Natural killer cell treated with Interleukin-12 subunit alpha and Interleukin-12 subunit beta and Interleukin-15 and Interleukin-18, amount 100 ng/mL, for 72 hours (primary cell): Measurements from ENCODE around the gene SUN2. TPM values are rescaled to one million over a fixed set of nuclear protein-coding genes. Genes with fewer than 3 reads are reported as not detected.

Experiments
- ATAC-seq, 2 donors: fragments of 150-1000 bp; cut with Tn5 transposase in 1 of 2; sonication (Bioruptor Pico), chemical (Tn5 transposase) in 1 of 2; 2 replicates each; pipeline ENCODE4 v1.10.0; 2021
- DNase-seq: peaks from one replicate; pipeline ENCODE4 v3.0.0; 2022; ENCODE audit warnings: low spot score
- H3K27ac Mint-ChIP-seq, 2 donors: 1 replicate in 1 of 2; 2 replicates in 1 of 2; pipeline ENCODE4 v1.8.0; 2022; ENCODE audit warnings: mixed read lengths in 2 of 2, mild to moderate bottlenecking in 1 of 2, moderate library complexity in 1 of 2
- H3K27me3 Mint-ChIP-seq, 2 donors: 1 replicate in 1 of 2; 2 replicates in 1 of 2; pipeline ENCODE4 v1.8.0; 2022; ENCODE audit warnings: mixed read lengths in 2 of 2
- H3K36me3 Mint-ChIP-seq: one replicate; pipeline ENCODE4 v1.8.0; 2022; ENCODE audit warnings: mixed read lengths
- H3K4me1 Mint-ChIP-seq, 2 donors: 1 replicate in 1 of 2; 2 replicates in 1 of 2; pipeline ENCODE4 v1.8.0; 2022; ENCODE audit warnings: low read depth in 2 of 2, mixed read lengths in 2 of 2, mild to moderate bottlenecking in 1 of 2
- H3K4me3 Mint-ChIP-seq: one replicate; pipeline ENCODE4 v1.8.0; 2022; ENCODE audit warnings: mixed read lengths
- H3K9me3 Mint-ChIP-seq: 2 replicates; pipeline ENCODE4 v1.8.0; 2022; ENCODE audit warnings: mixed read lengths
- total RNA-seq, 2 donors: library from RNA; stranded (reverse); gene quantifications; one replicate each; pipeline ENCODE4 v1.2.3, GENCODE V29; 2022

The SUN2 gene
- total RNA-seq, 2 donors from 2014 or later, result 203 to 215 TPM

DNA sequence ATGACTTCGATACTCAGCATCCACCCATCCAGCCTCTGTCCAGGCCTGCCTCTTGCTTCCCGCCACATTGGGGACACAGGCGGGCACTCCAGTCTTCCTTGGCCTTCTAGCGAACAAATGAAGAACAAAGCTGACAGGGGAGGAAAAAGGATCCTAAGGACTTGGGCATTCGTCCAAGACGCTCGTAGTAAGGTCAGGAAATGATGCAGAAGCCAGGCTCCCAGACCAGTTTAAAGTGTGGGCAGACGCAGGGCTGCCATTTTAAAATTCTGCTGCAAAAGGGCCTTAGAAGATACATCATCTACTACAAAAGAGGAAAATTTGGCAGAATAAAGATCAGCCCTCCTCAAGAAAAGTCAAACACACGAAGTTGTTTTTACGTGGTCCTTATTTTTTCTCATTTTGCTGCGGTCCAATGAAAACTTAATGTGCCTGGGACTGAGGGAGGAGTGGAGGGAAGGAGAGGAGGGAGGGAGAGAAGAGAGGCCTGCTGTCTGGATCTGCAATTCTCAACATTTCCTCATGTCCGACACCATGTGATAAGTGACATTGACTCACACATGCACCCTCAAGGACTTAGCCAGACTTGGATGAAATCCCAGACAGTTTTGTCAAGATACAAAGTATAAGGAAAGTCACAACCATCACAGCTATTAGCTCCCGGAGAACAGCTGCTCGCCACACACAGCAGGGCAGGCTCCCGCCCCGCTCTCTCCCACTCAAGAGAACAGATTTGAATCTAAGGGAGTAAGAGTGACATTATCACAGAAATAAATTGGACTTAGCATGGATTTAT is 32.4 kb upstream of the SUN2 start:
- no peaks in the 10 kb centered on the region for H3K9me3 Mint-ChIP-seq
- no peak overlapping the region for H3K27ac Mint-ChIP-seq
- no peak for DNase-seq
- no peak overlapping the region for H3K4me3 Mint-ChIP-seq
- ATAC-seq, result no peak
- peaks cover 4% of the 10 kb centered on the region in 2 donors for H3K4me1 Mint-ChIP-seq
- no peaks in the 10 kb centered on the region for H3K36me3 Mint-ChIP-seq
- no peaks in the 10 kb centered on the region for H3K27me3 Mint-ChIP-seq

DNA sequence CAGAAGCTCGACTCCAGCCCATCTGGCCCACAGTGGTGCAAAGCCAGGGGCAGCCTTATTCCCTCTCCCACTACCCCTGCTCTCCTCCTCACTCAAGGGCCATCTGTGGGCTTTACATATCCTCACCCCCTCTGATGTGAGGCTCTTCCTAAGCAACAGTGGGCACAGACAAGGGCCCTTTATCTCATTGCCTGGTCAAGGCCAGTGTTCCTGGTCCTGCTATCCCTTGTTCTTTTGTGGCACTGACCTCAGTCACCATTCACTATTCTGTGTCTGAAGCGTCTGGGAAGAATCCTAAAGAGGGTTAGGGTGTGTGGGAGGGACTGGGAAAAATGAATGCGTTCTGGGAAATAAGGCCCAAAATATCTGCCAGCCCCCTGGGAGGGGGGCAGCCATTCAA is 30.8 kb upstream of the SUN2 start:
- Mint-ChIP-seq H3K9me3 (no peaks in the 10 kb centered on the region), H3K27ac (no peak overlapping the region), H3K36me3 (no peaks in the 10 kb centered on the region), H3K4me1 (peaks cover 0 to 6% of the 10 kb centered on the region in 2 donors), H3K4me3 (no peak overlapping the region), H3K27me3 (no peaks in the 10 kb centered on the region)
- no peak for ATAC-seq
- DNase-seq, result no peak

DNA sequence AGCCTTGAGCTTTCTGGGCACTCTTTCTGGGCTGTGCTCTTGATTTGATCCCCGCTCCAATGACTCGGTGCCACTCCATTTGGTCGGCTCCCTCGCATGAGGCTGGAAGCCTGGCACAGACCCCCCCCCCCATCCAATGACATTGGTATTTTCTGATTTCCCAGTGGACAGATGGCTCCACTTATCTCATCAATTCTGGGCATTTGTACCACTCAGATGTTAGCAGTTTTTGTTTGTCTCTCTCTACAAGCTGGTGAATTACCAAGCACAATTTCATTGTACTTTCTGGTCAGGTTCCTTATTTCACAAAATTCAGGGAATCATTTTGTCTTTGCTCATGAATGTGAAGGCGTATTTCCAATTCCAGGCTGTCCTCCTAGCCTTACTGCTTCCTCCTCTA is 29.1 kb upstream of the SUN2 start:
- no peak for ATAC-seq
- no peak overlapping the region for H3K4me3 Mint-ChIP-seq
- H3K9me3 Mint-ChIP-seq, result no peaks in the 10 kb centered on the region
- no peaks in the 10 kb centered on the region for H3K27me3 Mint-ChIP-seq
- no peak overlapping the region for H3K27ac Mint-ChIP-seq
- no peaks in the 10 kb centered on the region for H3K36me3 Mint-ChIP-seq
- DNase-seq, result no peak
- H3K4me1 Mint-ChIP-seq, result peaks cover 0 to 6% of the 10 kb centered on the region in 2 donors

DNA sequence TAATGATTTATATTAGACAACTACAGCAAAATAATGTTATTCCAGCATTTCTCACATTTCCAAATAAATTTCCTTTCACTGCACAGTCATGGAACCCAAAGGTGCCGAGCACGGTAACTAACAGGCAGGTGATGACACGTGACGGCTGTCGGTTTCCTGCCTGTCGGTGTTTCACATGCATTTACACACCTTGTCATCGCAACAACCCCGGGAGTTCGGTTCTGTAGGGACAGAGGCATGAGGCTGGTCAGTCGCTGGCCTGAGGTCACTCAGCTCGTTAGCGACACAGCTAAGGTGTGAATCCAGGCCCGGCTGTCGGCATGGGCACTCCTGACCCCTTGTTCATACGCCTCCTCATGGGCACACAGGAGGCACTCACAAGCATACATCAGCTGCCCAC is 28.2 kb upstream of the SUN2 start:
- H3K36me3 Mint-ChIP-seq, result no peaks in the 10 kb centered on the region
- no peak for DNase-seq
- H3K4me3 Mint-ChIP-seq, result no peak overlapping the region
- no peaks in the 10 kb centered on the region for H3K27me3 Mint-ChIP-seq
- H3K9me3 Mint-ChIP-seq, result no peaks in the 10 kb centered on the region
- H3K27ac Mint-ChIP-seq, result no peak overlapping the region
- no peak for ATAC-seq
- H3K4me1 Mint-ChIP-seq, result peaks cover 0 to 6% of the 10 kb centered on the region in 2 donors

DNA sequence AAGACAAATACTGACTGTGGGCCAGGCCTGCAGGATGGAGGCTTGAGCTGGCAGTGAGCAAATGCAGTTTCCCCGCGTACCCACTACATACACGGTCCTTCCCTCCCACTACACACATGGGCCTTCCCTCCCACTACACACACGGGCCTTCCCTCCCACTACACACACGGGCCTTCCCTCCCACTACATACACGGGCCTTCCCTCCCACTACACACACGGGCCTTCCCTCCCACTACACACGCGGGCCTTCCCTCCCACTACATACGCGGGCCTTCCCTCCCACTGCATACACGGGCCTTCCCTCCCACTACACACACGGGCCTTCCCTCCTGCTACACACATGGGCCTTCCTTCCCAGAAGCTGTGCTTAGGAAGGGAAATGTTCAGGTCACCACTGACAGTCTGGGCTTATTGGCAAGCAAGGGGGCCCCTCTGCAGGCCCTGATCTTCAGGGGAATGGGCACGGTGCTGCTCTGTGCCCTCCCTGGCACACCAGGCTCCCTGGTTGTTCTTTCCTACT is 27.4 kb upstream of the SUN2 start:
- Mint-ChIP-seq H3K36me3 (no peaks in the 10 kb centered on the region), H3K4me1 (peaks cover 0 to 6% of the 10 kb centered on the region in 2 donors), H3K4me3 (no peak overlapping the region), H3K27ac (no peak overlapping the region), H3K9me3 (no peaks in the 10 kb centered on the region), H3K27me3 (no peaks in the 10 kb centered on the region)
- DNase-seq, result no peak
- no peak for ATAC-seq

DNA sequence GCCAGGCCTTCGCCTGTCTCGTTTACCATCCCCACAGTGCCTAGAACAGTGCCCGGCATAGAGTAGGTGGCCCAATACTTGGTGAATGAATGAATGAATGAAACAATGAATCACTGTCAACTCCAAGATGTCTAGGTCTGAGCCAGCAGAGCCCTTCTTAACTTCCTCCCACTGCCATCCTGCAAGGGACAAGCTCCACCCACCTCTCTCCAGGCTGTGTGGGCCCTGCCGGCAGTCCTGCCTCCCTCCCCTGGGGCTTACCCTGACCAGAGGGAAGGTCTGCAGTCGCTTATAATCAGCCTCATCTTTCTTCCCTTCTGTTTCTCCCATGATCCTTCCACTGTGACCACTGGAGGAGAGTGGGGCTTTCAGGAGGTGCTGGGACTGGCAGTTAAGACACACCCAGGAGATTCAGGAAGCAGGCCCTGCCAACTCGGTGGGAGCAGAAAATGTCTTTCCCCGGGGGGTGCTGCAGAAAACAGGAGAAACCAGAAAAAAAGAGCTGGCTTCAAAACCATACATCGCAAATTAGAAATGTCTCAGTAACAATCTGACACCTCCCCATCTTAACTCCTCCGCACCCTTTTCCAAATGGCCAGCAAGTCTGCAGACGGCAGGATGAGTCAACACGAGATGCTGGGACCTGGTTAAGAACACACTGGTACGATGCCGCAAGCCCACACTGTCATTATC is 26.8 kb upstream of the SUN2 start:
- no peaks in the 10 kb centered on the region for H3K9me3 Mint-ChIP-seq
- H3K27ac Mint-ChIP-seq, result no peak overlapping the region
- ATAC-seq (no peak), DNase-seq (no peak)
- peaks cover 0 to 6% of the 10 kb centered on the region in 2 donors for H3K4me1 Mint-ChIP-seq
- no peak overlapping the region for H3K4me3 Mint-ChIP-seq
- H3K27me3 Mint-ChIP-seq, result no peaks in the 10 kb centered on the region
- no peaks in the 10 kb centered on the region for H3K36me3 Mint-ChIP-seq

DNA sequence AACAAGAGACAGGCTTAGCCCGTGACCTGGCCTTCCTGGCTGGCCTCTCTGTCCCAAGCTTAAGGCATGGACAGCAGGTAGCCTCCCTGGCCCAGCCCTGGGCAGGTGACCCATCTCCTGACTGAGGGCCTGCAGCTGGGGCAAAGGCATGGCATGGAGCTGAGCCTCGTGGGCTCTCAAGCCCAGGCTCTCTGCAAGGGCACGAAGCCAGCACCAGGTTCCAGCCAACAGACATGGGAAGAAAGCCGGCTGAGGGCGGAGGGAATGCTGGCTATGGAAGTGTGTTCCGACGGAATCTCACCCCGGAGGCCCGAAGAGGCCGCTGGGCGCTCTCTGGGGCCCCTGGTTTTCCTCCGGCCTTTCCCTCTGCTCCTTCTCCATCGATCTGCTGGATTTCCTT is 25.2 kb upstream of the SUN2 start:
- no peaks in the 10 kb centered on the region for H3K36me3 Mint-ChIP-seq
- no peaks in the 10 kb centered on the region for H3K27me3 Mint-ChIP-seq
- no peak overlapping the region for H3K27ac Mint-ChIP-seq
- DNase-seq (no peak), ATAC-seq (no peak)
- H3K4me3 Mint-ChIP-seq, result no peak overlapping the region
- no peaks in the 10 kb centered on the region for H3K9me3 Mint-ChIP-seq
- H3K4me1 Mint-ChIP-seq, result peaks cover 0 to 9% of the 10 kb centered on the region in 2 donors

DNA sequence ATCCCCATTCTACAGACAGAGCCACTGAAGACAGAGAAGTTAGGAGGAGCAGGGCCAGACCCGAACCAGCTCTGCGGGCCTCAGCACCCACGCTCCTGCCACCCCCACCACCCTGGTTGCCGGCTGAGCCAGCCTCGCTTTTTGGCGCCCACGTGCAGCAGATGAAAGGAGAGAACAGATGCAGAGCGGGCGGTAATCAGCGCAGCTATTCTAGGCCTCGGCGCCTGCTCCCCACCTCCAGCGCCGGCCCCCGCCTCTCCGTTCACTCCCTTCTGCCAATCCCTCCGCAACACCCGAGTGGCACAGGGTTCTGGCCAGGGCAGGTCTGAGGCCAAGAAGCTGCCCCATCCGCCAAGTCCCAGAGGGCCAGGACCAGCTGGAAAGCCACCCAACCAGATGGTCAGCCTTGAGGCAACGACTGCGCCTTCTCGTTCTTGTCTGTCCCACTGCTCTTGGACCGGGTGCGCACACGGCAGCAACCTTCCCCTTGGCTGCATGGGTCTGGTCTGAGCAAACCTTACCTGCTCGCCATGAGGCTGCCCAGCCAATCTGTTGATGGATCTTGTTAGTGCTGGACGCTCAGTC is 21.4 kb upstream of the SUN2 start:
- ATAC-seq (no peak), DNase-seq (no peak)
- Mint-ChIP-seq H3K27me3 (no peaks in the 10 kb centered on the region), H3K4me1 (peaks cover 0 to 8% of the 10 kb centered on the region in 2 donors), H3K36me3 (no peaks in the 10 kb centered on the region), H3K27ac (no peak overlapping the region), H3K9me3 (no peaks in the 10 kb centered on the region), H3K4me3 (no peak overlapping the region)

DNA sequence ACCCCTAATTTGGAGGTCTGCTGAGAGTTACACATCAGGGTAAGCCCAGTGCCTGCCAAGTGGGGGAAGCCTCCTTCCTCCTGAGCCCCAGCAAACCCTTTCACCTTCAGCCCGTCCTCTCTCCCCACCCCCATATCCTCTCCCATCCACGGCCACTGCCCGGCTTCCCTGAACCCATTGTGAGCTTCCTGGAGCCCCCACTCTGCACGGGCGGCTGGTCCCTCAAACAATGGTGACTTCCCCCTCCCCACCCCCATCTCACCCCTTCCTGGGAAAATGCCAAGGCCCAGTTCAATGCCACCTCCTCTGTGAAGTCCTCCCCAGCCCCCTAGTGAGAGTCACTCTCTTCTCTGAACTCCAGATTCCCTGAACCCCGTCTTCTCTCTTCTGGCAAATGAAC is 20.3 kb upstream of the SUN2 start:
- H3K4me1 Mint-ChIP-seq, result peaks cover 0 to 7% of the 10 kb centered on the region in 2 donors
- no peaks in the 10 kb centered on the region for H3K27me3 Mint-ChIP-seq
- DNase-seq, result no peak
- no peaks in the 10 kb centered on the region for H3K36me3 Mint-ChIP-seq
- H3K9me3 Mint-ChIP-seq, result no peaks in the 10 kb centered on the region
- ATAC-seq, result no peak
- no peak overlapping the region for H3K4me3 Mint-ChIP-seq
- H3K27ac Mint-ChIP-seq, result no peak overlapping the region

DNA sequence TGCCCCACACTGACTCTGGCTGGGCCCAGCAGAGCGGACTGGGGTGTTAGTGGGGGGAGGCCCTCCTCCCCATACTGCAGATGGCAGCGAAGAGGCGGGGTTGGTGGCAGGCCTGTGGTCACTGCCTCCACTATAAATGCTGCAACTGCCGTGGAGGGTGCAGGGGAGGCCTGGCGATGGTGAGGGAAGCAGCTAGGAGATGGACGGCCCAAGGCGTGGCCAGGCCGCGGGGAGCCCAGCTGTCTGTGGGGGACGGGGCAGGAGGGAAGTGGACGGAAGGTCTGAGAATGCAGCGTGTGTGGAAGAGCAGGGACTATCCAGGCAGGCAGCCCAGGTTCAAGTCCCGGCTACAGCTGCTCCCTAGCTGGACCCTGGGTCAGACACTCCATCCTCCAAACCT is 19.9 kb upstream of the SUN2 start:
- peak overlapping the region in 1 of 2 donors; percentile 75 for H3K27ac Mint-ChIP-seq
- no peak overlapping the region for H3K4me3 Mint-ChIP-seq
- no peaks in the 10 kb centered on the region for H3K36me3 Mint-ChIP-seq
- ATAC-seq (no peak), DNase-seq (no peak)
- peaks cover 0 to 7% of the 10 kb centered on the region in 2 donors for H3K4me1 Mint-ChIP-seq
- H3K27me3 Mint-ChIP-seq, result no peaks in the 10 kb centered on the region
- no peaks in the 10 kb centered on the region for H3K9me3 Mint-ChIP-seq

DNA sequence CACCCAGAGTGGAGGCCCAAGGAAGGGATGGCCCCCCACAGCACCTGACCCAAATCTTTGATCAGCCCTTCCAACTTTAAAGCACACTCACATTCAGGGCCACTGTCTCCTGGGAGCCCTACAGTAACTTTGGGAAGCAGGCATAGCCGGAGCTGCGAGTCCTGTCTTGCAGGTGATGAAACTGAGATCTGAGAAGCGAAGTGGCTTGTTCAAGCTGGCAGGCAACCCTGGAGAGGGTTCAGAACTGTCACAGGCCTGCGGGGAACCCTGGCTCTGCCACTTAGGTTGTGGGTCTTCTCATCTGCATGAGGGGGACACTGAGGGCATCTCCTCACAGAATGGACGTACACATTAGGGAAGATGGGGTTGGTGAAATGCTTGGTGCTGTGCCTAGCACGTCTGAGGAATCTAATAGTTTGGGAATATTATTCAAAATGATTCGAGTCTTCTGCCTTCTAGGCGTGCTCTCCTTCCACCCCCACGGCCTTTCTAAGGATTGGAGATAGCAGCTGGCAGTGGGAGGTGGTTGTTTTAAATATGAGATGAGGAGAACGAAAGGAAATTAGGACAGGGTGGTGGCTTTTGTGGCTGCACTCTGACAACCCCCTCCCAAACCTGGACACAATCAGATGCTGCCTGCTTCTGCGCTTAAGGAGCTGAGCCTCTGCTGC is 18.8 kb upstream of the SUN2 start:
- Mint-ChIP-seq H3K27ac (peak overlapping the region in 1 of 2 donors; percentile 75), H3K36me3 (no peaks in the 10 kb centered on the region)

DNA sequence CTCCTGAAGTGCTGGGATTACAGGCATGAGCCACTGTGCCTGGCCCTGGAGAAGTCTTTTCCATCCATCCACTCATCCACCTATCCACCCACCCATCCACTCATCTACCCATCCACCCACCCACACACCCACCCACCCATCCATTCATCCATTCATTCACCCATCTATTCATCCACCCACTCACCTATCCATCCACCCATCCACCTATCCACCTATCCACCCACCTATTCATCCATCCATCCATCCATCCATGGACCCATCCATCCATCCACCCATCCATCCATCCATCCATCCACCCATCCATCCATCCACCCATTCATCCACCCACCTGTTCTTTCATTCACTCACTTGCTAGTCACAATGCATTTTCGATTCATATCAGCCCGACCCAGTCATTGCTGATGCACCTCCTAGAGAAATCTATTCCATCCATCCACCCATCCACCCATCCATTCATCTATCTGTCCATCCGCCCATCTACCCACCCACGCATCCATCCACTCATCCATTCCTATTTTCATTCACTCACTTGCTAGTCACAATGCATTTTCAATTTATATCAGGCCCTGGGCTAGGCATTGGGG is 17.7 kb upstream of the SUN2 start:
- H3K36me3 Mint-ChIP-seq, result no peaks in the 10 kb centered on the region
- no peak for DNase-seq
- peaks cover 0 to 10% of the 10 kb centered on the region in 2 donors for H3K4me1 Mint-ChIP-seq
- H3K4me3 Mint-ChIP-seq, result no peak overlapping the region
- no peak for ATAC-seq
- H3K9me3 Mint-ChIP-seq, result no peaks in the 10 kb centered on the region
- H3K27me3 Mint-ChIP-seq, result no peaks in the 10 kb centered on the region
- H3K27ac Mint-ChIP-seq, result no peak overlapping the region

More for the DNA sequence above, 18.8 kb upstream of the SUN2 start:
- DNase-seq, result no peak
- no peak for ATAC-seq
- no peak overlapping the region for H3K4me3 Mint-ChIP-seq
- no peaks in the 10 kb centered on the region for H3K9me3 Mint-ChIP-seq
- H3K4me1 Mint-ChIP-seq, result peaks cover 0 to 7% of the 10 kb centered on the region in 2 donors
- no peaks in the 10 kb centered on the region for H3K27me3 Mint-ChIP-seq

DNA sequence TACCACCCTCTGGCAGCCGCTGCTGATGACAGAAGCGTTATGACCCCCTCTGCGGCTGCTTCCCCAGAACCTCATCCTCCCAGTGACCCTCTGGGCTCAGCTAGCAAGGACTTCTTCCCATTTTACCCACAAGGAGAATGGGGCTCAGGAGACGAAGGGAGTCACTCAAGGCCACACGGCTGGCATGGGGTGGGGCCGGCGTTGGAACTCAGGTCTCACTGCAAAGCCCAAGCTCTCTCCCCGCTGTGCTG is 16.8 kb upstream of the SUN2 start:
- H3K4me1 Mint-ChIP-seq, result peaks cover 0 to 10% of the 10 kb centered on the region in 2 donors
- H3K27me3 Mint-ChIP-seq, result no peaks in the 10 kb centered on the region
- no peak for DNase-seq
- H3K36me3 Mint-ChIP-seq, result no peaks in the 10 kb centered on the region
- H3K9me3 Mint-ChIP-seq, result no peaks in the 10 kb centered on the region
- no peak overlapping the region for H3K4me3 Mint-ChIP-seq
- no peak for ATAC-seq
- H3K27ac Mint-ChIP-seq, result no peak overlapping the region
